ENCODE results near the gene IFITM5.

IFITM5 gene

DNA sequence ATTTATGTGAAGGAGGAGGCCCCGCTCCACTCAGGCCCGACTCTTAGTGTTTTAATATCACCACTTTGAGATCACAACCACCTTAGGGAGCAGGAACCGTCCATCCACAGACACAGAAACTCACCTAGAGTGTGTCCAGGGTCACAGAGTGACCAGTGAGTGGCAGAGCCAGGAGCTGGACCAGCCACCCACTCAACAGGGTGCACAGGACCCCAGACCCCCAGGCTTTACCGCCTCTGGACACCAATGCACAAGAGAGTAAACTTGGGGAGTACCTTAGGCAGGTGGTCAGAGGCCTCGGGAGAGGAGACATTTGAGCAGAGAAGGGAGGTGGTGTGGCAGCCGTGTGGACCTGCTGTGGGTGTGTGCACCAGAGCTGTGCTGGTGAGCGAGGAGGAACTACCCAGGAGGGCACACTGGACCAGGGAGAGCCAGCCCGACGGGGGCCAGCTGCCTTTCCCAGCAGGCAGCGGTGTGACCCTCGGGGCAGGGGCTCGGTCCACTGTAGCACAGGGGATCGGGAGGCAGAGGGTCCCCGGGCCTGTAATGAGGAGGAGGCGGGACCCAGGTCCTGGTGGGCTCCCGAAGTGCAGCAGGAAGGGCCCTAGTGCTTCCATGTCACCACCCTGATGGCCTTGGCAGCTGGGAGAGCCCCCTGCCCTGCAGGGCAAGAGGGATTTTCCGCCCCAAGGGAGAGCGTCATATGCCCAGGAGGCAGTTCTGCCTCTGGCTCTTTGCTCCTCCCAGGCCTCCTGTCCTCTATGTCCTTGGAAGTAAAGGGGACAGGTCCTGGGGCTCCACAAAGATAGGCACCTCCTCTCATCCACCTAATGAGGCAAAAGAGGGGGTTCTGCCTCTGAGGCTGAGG, 28.6 kb downstream of the IFITM5 start:
- TF ChIP-seq, protein P1, sequence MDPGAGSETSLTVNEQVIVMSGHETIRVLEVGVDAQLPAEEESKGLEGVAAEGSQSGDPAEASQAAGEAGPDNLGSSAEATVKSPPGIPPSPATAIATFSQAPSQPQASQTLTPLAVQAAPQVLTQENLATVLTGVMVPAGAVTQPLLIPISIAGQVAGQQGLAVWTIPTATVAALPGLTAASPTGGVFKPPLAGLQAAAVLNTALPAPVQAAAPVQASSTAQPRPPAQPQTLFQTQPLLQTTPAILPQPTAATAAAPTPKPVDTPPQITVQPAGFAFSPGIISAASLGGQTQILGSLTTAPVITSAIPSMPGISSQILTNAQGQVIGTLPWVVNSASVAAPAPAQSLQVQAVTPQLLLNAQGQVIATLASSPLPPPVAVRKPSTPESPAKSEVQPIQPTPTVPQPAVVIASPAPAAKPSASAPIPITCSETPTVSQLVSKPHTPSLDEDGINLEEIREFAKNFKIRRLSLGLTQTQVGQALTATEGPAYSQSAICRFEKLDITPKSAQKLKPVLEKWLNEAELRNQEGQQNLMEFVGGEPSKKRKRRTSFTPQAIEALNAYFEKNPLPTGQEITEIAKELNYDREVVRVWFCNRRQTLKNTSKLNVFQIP (CRISPR knock-in tag; IDR thresholded peaks at IDR 0.05; ENCODE audit: borderline replicate concordance, low read depth), result no peak
- no peak for TF ChIP-seq GLIS3 (CRISPR knock-in tag; IDR thresholded peaks at IDR 0.05)
- no peak for TF ChIP-seq ZC3H10 (CRISPR knock-in tag; IDR thresholded peaks at IDR 0.05)
- TF ChIP-seq ARNTL (CRISPR knock-in tag; IDR thresholded peaks at IDR 0.05; ENCODE audit: borderline replicate concordance, low read depth), result no peak
- TF ChIP-seq PPARA (CRISPR knock-in tag; IDR thresholded peaks at IDR 0.05; ENCODE audit: borderline replicate concordance), result no peak
- no peak for TF ChIP-seq OSR1 (CRISPR knock-in tag; IDR thresholded peaks at IDR 0.05)
- ATAC-seq, result no peak

DNA sequence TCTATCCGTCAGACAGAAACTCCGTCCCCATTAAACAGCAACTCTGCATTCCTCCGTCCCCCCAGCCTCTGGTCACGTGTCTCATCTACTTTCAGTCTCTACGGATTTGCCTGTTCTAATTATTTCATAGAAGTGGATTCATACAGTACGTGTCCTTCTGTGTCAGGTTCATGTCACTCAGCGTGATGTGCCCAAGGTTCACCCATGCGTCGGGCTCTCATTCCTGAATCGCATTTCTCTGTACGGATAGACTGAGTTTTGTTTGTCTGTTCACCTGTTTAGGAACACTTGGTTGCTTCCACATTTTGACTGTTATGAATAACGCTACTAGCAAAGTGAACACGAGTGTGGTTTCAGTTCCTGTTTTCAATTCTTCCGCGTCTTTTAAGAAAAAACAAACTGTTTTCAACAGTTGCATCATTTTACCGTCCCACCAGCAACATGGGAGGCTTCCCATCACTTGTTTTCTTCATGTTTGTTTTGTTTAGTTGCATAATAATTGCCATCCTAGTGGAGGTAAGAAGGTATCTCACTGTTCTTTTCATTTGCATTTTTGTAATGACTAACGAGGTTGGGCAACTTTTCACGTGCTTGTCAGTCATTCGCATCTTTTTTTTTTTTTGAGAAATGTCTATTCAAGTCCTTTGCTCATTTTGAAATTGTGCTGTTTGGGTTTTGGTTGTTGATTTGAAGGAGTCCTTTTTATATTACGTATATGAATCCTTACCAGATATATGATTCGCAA, 30.0 kb downstream of the IFITM5 start:
- peak; percentile 6; the same call in 1 of the 3 replicates for ATAC-seq
- TF ChIP-seq, protein P2, sequence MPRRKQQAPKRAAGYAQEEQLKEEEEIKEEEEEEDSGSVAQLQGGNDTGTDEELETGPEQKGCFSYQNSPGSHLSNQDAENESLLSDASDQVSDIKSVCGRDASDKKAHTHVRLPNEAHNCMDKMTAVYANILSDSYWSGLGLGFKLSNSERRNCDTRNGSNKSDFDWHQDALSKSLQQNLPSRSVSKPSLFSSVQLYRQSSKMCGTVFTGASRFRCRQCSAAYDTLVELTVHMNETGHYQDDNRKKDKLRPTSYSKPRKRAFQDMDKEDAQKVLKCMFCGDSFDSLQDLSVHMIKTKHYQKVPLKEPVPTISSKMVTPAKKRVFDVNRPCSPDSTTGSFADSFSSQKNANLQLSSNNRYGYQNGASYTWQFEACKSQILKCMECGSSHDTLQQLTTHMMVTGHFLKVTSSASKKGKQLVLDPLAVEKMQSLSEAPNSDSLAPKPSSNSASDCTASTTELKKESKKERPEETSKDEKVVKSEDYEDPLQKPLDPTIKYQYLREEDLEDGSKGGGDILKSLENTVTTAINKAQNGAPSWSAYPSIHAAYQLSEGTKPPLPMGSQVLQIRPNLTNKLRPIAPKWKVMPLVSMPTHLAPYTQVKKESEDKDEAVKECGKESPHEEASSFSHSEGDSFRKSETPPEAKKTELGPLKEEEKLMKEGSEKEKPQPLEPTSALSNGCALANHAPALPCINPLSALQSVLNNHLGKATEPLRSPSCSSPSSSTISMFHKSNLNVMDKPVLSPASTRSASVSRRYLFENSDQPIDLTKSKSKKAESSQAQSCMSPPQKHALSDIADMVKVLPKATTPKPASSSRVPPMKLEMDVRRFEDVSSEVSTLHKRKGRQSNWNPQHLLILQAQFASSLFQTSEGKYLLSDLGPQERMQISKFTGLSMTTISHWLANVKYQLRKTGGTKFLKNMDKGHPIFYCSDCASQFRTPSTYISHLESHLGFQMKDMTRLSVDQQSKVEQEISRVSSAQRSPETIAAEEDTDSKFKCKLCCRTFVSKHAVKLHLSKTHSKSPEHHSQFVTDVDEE (CRISPR knock-in tag; IDR thresholded peaks at IDR 0.05), result no peak
- TF ChIP-seq ZFP30 (CRISPR knock-in tag; IDR thresholded peaks at IDR 0.05), result no peak

DNA sequence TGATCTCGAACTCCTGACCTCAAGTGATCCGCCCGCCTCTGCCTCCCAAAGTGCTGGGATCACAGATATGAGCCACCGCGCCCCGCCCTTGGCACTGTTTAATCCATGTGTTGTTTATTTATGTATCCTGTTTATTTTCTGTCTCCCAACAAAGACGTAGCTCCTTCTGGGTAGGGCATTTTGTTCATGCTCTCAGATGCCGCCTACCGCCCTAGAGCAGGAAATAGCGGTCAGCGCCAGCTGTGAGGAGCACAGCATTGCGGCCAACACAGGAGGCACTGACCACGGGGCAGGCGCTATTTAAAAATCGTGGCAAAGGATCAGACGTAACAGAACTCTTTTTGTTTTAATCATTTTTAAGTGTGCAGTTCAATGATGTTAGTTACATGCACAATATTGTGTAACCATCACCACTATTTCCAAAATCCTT, 30.6 kb downstream of the IFITM5 start:
- ATAC-seq, result peak; percentile 90

DNA sequence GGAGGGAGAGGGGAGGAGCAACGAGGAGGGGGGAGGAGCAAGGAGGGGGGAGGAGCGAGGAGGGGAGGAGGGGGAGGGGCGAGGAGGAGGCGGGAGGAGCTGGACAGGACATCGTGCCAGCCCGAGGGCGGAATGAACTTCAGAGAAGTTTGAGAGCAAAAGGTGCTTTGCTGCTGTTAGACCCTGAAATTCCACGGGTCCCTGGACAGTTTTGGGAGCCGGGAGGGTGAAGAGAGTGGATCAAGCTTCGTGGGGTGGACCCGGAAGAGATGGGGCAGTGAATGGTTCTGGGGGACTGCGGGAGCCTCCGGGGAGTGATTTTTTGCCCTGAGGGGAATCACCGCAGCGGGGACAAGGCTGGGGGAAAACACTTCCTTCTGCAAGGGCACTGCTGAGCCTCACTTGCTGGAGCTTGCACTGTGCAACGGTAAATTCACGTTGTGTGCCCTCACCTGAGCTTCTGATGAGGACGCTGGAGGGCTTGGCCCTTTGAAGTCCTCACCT, 31.8 kb downstream of the IFITM5 start:
- TF ChIP-seq ARNTL (CRISPR knock-in tag; IDR thresholded peaks at IDR 0.05; ENCODE audit: borderline replicate concordance, low read depth) (no peak), ZFP30 (CRISPR knock-in tag; IDR thresholded peaks at IDR 0.05) (no peak), TCF4 (CRISPR knock-in tag; IDR thresholded peaks at IDR 0.05; ENCODE audit: borderline replicate concordance) (no peak), ESRRG (CRISPR knock-in tag; IDR thresholded peaks at IDR 0.05) (no peak), GLIS3 (CRISPR knock-in tag; IDR thresholded peaks at IDR 0.05) (no peak)
- TF ChIP-seq, protein P3, sequence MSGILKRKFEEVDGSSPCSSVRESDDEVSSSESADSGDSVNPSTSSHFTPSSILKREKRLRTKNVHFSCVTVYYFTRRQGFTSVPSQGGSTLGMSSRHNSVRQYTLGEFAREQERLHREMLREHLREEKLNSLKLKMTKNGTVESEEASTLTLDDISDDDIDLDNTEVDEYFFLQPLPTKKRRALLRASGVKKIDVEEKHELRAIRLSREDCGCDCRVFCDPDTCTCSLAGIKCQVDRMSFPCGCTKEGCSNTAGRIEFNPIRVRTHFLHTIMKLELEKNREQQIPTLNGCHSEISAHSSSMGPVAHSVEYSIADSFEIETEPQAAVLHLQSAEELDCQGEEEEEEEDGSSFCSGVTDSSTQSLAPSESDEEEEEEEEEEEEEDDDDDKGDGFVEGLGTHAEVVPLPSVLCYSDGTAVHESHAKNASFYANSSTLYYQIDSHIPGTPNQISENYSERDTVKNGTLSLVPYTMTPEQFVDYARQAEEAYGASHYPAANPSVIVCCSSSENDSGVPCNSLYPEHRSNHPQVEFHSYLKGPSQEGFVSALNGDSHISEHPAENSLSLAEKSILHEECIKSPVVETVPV (CRISPR knock-in tag; IDR thresholded peaks at IDR 0.05), result no peak
- TF ChIP-seq, protein P4, sequence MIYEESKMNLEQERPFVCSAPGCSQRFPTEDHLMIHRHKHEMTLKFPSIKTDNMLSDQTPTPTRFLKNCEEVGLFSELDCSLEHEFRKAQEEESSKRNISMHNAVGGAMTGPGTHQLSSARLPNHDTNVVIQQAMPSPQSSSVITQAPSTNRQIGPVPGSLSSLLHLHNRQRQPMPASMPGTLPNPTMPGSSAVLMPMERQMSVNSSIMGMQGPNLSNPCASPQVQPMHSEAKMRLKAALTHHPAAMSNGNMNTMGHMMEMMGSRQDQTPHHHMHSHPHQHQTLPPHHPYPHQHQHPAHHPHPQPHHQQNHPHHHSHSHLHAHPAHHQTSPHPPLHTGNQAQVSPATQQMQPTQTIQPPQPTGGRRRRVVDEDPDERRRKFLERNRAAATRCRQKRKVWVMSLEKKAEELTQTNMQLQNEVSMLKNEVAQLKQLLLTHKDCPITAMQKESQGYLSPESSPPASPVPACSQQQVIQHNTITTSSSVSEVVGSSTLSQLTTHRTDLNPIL (CRISPR knock-in tag; IDR thresholded peaks at IDR 0.05; ENCODE audit: low read depth), result no peak
- ATAC-seq, result peak; percentile 57

DNA sequence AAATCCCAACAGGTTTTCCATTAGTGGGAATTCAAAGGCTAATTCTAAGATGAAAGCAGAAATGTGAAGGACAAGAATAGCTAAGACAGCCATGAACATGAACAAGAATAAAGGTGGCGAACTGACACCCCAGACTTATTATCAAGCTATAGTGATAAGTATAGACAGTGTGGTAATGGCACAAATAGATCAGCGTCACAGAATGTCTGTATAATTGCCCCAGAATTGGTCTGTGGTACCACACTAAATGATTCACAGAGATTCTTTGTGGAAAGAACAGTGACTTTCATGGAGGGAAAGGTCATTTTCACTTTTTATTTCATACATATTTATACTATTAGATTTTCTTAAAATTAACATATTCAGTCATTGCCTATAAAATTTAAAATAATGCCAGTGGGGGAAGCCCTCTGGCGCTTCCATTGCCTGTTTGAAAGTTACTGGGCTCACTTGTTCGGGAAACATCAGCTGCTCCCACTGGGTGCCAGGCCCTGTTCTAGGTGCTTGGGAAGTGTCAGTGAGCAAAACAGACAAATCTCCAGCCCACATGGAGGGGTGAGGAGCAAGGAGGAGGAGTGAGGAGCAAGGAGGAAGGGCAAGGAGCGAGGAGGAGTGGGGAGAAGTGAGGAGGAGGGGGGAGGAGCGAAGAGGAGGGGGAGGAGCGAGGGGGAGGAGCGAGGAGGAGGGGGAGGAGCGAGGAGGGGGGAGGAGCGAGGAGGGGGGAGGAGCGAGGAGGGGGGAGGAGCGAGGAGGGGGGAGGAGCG, 32.5 kb downstream of the IFITM5 start:
- no peak for ATAC-seq
- TF ChIP-seq, protein P1 (CRISPR knock-in tag; IDR thresholded peaks at IDR 0.05; ENCODE audit: borderline replicate concordance, low read depth), result no peak
- TF ChIP-seq GLIS3 (CRISPR knock-in tag; IDR thresholded peaks at IDR 0.05), result no peak
- TF ChIP-seq CSDC2 (CRISPR knock-in tag; IDR thresholded peaks at IDR 0.05), result no peak
- no peak for TF ChIP-seq ZNF565 (CRISPR knock-in tag; conservative IDR thresholded peaks at IDR 0.05; ENCODE audit: low read depth)
- no peak for TF ChIP-seq ARNTL (CRISPR knock-in tag; IDR thresholded peaks at IDR 0.05; ENCODE audit: borderline replicate concordance, low read depth)
